ENCODE measurements around the gene TMEM53. TPM values are rescaled to one million over a fixed set of nuclear protein-coding genes. Genes with fewer than 3 reads are reported as not detected.

TMEM53 gene
- total RNA-seq, 1 donor from 2014 or later = 6.6 TPM

GRCh38 chr1:44720281-44720680, 46.0 kb upstream of the TMEM53 start:
- Mint-ChIP-seq H3K4me3 (ENCODE audit: unreplicated experiment) (no peak overlapping the region), H3K36me3 (ENCODE audit: unreplicated experiment) (no peaks in the 10 kb centered on the region), H3K9me3 (ENCODE audit: unreplicated experiment) (no peaks in the 10 kb centered on the region), H3K27ac (ENCODE audit: unreplicated experiment) (no peak overlapping the region), H3K27me3 (ENCODE audit: unreplicated experiment) (peaks cover 19% of the 10 kb centered on the region), H3K4me1 (ENCODE audit: unreplicated experiment) (peaks cover 4% of the 10 kb centered on the region)
- DNase-seq (ENCODE audit: extremely low spot score, unreplicated experiment) = no peak
- TF ChIP-seq, protein P1, sequence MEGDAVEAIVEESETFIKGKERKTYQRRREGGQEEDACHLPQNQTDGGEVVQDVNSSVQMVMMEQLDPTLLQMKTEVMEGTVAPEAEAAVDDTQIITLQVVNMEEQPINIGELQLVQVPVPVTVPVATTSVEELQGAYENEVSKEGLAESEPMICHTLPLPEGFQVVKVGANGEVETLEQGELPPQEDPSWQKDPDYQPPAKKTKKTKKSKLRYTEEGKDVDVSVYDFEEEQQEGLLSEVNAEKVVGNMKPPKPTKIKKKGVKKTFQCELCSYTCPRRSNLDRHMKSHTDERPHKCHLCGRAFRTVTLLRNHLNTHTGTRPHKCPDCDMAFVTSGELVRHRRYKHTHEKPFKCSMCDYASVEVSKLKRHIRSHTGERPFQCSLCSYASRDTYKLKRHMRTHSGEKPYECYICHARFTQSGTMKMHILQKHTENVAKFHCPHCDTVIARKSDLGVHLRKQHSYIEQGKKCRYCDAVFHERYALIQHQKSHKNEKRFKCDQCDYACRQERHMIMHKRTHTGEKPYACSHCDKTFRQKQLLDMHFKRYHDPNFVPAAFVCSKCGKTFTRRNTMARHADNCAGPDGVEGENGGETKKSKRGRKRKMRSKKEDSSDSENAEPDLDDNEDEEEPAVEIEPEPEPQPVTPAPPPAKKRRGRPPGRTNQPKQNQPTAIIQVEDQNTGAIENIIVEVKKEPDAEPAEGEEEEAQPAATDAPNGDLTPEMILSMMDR (IDR thresholded peaks at IDR 0.05) = no peak

- H3K27ac Mint-ChIP-seq (ENCODE audit: unreplicated experiment) = no peak overlapping the region
- no peaks in the 10 kb centered on the region for H3K9me3 Mint-ChIP-seq (ENCODE audit: unreplicated experiment)
- H3K27me3 Mint-ChIP-seq (ENCODE audit: unreplicated experiment) = peaks cover 19% of the 10 kb centered on the region
- H3K36me3 Mint-ChIP-seq (ENCODE audit: unreplicated experiment) = no peaks in the 10 kb centered on the region
- no peak overlapping the region for H3K4me3 Mint-ChIP-seq (ENCODE audit: unreplicated experiment)
- no peak for DNase-seq (ENCODE audit: extremely low spot score, unreplicated experiment)
- TF ChIP-seq, protein P1 (IDR thresholded peaks at IDR 0.05) = no peak
- peaks cover 6% of the 10 kb centered on the region for H3K4me1 Mint-ChIP-seq (ENCODE audit: unreplicated experiment)
Observed at GRCh38 chr1:44719318-44719717, 45.0 kb upstream of the TMEM53 start.

DNA sequence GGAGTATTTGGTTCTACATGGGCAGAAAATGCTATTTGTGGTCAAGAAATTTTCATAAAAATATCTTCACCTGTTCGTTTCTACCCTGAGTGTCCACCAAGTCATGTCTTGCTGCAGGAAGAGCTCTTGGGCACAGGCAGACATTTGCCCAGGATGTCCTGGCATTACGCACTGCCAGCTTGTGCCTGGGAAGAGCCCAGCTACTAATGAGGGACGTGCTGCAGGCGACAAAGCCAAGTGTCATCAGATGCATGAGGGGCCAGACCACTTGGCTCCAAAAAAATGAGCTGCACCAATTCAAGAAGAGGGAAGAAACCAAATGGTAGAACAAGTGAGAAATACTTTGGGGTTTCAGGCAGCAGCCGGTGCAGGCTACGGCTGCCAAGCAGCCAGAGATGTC, 43.8 kb upstream of the TMEM53 start:
- Mint-ChIP-seq H3K27me3 (ENCODE audit: unreplicated experiment) (peaks cover 19% of the 10 kb centered on the region), H3K9me3 (ENCODE audit: unreplicated experiment) (no peaks in the 10 kb centered on the region), H3K4me3 (ENCODE audit: unreplicated experiment) (no peak overlapping the region), H3K27ac (ENCODE audit: unreplicated experiment) (no peak overlapping the region), H3K36me3 (ENCODE audit: unreplicated experiment) (no peaks in the 10 kb centered on the region), H3K4me1 (ENCODE audit: unreplicated experiment) (peaks cover 6% of the 10 kb centered on the region)
- DNase-seq (ENCODE audit: extremely low spot score, unreplicated experiment) = no peak
- TF ChIP-seq, protein P1 (IDR thresholded peaks at IDR 0.05) = no peak

DNA sequence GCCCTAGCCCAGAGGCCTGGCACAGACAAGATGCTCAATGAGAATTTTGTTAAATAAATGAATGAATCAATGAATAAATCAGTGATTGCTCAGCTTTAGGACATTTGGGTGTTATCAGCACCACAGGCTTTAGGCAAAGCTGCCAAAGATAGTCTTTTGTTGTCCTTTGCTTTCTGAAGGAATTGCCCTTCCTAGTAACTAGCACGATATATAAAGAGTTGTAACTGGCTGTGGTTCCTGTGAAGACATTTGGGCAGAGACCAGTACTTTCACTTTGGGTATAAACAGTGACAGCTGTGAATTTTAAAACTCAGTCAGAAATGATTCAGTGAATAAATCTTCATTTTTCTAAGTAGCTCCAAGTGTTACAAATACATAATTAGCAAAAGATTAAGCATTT, 43.4 kb upstream of the TMEM53 start:
- Mint-ChIP-seq H3K4me3 (ENCODE audit: unreplicated experiment) (no peak overlapping the region), H3K9me3 (ENCODE audit: unreplicated experiment) (no peaks in the 10 kb centered on the region), H3K27ac (ENCODE audit: unreplicated experiment) (no peak overlapping the region), H3K36me3 (ENCODE audit: unreplicated experiment) (no peaks in the 10 kb centered on the region), H3K27me3 (ENCODE audit: unreplicated experiment) (peaks cover 19% of the 10 kb centered on the region), H3K4me1 (ENCODE audit: unreplicated experiment) (peaks cover 6% of the 10 kb centered on the region)
- TF ChIP-seq, protein P1 (IDR thresholded peaks at IDR 0.05) = no peak
- DNase-seq (ENCODE audit: extremely low spot score, unreplicated experiment) = no peak

DNA sequence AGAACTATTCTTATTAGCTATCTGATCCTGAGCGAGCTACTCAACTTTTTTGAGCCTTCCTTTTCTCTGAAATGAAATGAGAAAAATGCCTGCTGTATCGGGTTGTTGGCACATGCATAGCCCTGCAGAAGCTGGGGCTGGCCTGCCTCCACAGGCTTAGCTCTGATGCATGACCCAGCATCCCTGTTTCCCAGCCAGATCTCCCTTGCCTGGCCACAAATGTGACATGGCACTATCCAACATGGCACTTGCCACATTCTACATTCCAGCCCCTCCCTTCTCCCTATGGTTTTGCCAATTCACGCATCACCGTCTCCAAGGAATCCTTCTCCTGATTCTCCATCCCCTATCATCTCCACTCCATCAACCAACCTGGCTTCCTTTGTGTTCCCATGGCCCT, 42.9 kb upstream of the TMEM53 start:
- H3K27ac Mint-ChIP-seq (ENCODE audit: unreplicated experiment) = no peak overlapping the region
- peaks cover 6% of the 10 kb centered on the region for H3K4me1 Mint-ChIP-seq (ENCODE audit: unreplicated experiment)

More for the DNA sequence above, 42.9 kb upstream of the TMEM53 start:
- TF ChIP-seq, protein P1 (IDR thresholded peaks at IDR 0.05) = no peak
- no peaks in the 10 kb centered on the region for H3K9me3 Mint-ChIP-seq (ENCODE audit: unreplicated experiment)
- no peaks in the 10 kb centered on the region for H3K36me3 Mint-ChIP-seq (ENCODE audit: unreplicated experiment)
- DNase-seq (ENCODE audit: extremely low spot score, unreplicated experiment) = no peak
- H3K4me3 Mint-ChIP-seq (ENCODE audit: unreplicated experiment) = no peak overlapping the region
- H3K27me3 Mint-ChIP-seq (ENCODE audit: unreplicated experiment) = peaks cover 19% of the 10 kb centered on the region
